UCSD-AML1 (cell line): ENCODE results near the gene ZNF485.

Experiments used
- DNase-seq: peaks from one replicate; lab custom pipeline; 2025; ENCODE audit not compliant: unreplicated experiment; lab: John Stamatoyannopoulos, UW

Gene ZNF485

DNA sequence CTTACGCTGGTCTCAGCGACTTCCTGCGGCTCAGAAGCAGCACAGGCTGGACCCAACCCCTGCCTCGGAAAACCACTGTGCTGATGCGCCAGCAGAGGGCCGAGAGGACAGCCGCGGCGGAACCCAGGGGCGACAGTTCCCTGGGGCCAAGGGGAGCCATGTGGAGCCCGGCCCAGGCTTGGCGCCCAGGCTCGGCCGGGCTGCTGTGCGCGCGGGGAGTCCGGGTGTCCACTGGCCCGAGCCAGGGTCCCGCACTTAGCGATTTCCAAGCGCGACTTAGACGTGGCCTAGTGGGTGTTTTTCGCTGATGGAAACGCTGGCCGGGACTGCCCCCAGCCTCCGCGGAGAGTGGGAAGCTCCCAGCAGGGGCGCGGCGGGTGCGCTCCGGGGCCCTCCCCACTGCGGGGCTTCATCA, 61.1 kb downstream of the ZNF485 start:
- DNase-seq, result no peak
